Lower lobe of right lung (tissue), 2 donors: Measurements from ENCODE around the gene CRIP1. TPM values are rescaled to one million over a fixed set of nuclear protein-coding genes. Genes with fewer than 3 reads are reported as not detected.

ENCODE experiments used
- ATAC-seq, 2 donors: fragments of 200-7000 bp; cut with Tn5 transposase; one replicate each; pipeline ENCODE4 v1.9.1; 2020 to 2022; ENCODE audit warnings: mild to moderate bottlenecking in 2 of 2, moderate library complexity in 2 of 2
- DNase-seq: peaks from one replicate; pipeline ENCODE4 v3.0.0-alpha.2; 2020
- H3K27ac ChIP-seq: fragments of 200-600 bp; one replicate; pipeline ENCODE4 v1.8.0; 2022
- H3K27me3 ChIP-seq: fragments of 200-600 bp; one replicate; pipeline ENCODE4 v1.8.0; 2022; ENCODE audit warnings: low read depth
- H3K36me3 ChIP-seq: fragments of 200-600 bp; one replicate; pipeline ENCODE4 v1.8.0; 2022; ENCODE audit warnings: mild to moderate bottlenecking
- H3K4me1 ChIP-seq: fragments of 200-600 bp; one replicate; pipeline ENCODE4 v1.8.0; 2022
- H3K4me3 ChIP-seq: fragments of 200-600 bp; one replicate; pipeline ENCODE4 v1.8.0; 2022; ENCODE audit warnings: mild to moderate bottlenecking
- H3K9me3 ChIP-seq: fragments of 200-600 bp; one replicate; pipeline ENCODE4 v1.8.0; 2022
- intact Hi-C: fragments of 100-400 bp; cut with DNase I; formaldehyde crosslinking; loops from one replicate; pipeline ENCODE4 v1.11.0; 2022
- total RNA-seq: library from RNA; stranded (reverse); fragmentation: NEBNext Ultra II Directional; extraction: Animal tissue kit (Norgen Biotek cat#: 25700); gene quantifications from one replicate; pipeline ENCODE4 v1.2.1, GENCODE V29; 2021
- TF ChIP-seq, protein P1 (sequence below): fragments of 200-600 bp; IDR thresholded peaks from one replicate; pipeline ENCODE4 v1.8.0; 2022; ENCODE audit warnings: antibody characterized with exemption, mild to moderate bottlenecking
- donor health status: DM: no; HTN: yes; CAD: no; lungs with severe emphysema.

The CRIP1 gene
- total RNA-seq, 1 donor from 2014 or later: 237 TPM

DNA sequence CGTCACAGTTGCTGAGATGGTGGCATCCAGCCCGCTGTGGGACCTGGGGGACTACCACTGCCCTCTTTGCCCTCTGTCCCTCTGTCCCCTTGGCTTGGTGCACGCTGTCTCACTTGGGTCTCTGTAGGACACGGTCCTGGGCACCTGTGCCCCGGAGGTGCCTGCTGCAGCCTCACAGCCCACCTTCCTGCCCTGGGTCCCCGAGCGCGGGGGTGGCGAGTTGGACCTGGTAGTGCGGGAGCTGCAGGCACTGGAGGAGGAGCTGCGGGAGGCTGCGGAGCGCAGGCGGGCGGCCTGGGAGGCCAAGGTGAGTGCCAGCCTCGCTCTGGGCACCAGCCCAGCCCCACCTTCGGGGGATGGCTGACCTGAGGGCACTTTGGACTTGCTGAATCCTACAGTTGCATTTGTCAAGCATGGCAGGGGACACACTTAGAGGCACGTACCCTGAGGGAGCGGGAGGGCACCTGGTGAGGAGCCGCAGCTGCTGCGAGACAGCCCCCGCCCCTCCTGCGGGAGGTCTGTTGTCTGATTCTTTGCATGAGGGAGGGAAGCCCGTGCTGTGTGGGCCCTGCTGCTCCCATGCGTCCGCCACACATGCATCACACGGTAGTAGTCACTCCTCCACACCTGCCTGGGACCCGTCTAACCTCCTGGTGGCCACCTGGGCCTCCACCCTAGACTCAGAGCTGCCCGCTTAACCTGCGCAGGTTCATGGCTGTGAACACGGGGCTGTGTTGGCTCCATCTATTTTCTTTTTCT lies 11.2 kb downstream of the CRIP1 start:
- DNase-seq: peak; percentile 41
- Histone ChIP-seq H3K27me3 (no peaks in the 10 kb centered on the region), H3K36me3 (peaks cover 14% of the 10 kb centered on the region), H3K4me1 (no peaks in the 10 kb centered on the region), H3K27ac (no peak overlapping the region), H3K9me3 (no peaks in the 10 kb centered on the region), H3K4me3 (no peak overlapping the region)
- TF ChIP-seq, protein P1, sequence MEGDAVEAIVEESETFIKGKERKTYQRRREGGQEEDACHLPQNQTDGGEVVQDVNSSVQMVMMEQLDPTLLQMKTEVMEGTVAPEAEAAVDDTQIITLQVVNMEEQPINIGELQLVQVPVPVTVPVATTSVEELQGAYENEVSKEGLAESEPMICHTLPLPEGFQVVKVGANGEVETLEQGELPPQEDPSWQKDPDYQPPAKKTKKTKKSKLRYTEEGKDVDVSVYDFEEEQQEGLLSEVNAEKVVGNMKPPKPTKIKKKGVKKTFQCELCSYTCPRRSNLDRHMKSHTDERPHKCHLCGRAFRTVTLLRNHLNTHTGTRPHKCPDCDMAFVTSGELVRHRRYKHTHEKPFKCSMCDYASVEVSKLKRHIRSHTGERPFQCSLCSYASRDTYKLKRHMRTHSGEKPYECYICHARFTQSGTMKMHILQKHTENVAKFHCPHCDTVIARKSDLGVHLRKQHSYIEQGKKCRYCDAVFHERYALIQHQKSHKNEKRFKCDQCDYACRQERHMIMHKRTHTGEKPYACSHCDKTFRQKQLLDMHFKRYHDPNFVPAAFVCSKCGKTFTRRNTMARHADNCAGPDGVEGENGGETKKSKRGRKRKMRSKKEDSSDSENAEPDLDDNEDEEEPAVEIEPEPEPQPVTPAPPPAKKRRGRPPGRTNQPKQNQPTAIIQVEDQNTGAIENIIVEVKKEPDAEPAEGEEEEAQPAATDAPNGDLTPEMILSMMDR: no peak
- intact Hi-C loops: no loop called here
- ATAC-seq: no peak

DNA sequence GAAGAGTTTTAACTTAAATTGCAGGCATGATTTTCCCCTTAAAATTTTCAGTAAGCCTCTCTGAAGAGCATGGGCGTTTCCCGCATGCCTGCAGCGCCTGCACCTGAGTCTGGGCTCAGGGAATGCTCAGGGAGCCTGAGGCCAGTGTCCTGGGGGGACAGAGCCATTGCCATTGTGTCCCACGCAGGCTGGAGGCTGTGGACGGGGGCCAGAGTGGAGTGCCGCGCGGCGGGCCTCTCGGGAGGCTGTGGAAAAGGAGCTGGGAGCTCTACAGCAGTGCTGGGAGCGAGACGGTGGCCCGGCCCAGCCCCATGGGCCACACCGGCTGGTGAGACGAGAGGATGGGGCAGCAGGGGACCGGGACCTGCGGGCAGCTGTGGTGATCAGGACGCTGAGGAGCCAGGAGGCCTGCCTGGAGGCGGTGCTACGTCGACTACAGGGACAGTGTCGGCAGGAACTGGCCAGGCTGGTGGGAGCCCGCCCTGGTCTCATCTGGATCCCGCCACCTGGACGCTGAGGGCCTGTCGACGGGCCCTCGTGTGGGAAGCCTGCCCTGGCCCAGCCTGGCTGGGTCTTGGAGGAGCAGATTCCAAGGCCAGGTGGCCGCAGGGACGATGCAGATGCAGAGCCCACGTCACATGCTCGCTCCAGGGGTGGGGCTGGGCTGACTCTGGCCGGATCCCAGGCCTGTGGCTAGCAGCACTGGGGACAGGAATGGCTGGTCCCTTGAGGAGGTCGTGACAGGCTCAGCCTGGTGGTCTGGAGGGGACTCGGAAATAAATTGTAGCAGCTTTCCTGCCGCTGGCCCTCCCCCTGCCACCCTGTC lies 12.0 kb downstream of the CRIP1 start:
- no peaks in the 10 kb centered on the region for H3K4me1 ChIP-seq
- peaks cover 14% of the 10 kb centered on the region for H3K36me3 ChIP-seq
- H3K9me3 ChIP-seq: no peaks in the 10 kb centered on the region
- TF ChIP-seq, protein P1: no peak
- no peaks in the 10 kb centered on the region for H3K27me3 ChIP-seq
- H3K4me3 ChIP-seq: no peak overlapping the region
- no peak for ATAC-seq
- peak; percentile 42 for DNase-seq
- intact Hi-C loops: no loop called here
- H3K27ac ChIP-seq: no peak overlapping the region

GRCh38 chr14:105499256-105500035 lies 12.8 kb downstream of the CRIP1 start:
- intact Hi-C loops: no loop called here
- DNase-seq (no peak), ATAC-seq (no peak)

GRCh38 chr14:105500036-105500725 lies 13.5 kb downstream of the CRIP1 start:
- no peak overlapping the region for H3K4me3 ChIP-seq
- no peaks in the 10 kb centered on the region for H3K27me3 ChIP-seq
- H3K9me3 ChIP-seq: no peaks in the 10 kb centered on the region
- ATAC-seq (no peak), DNase-seq (no peak)
- H3K36me3 ChIP-seq: peaks cover 14% of the 10 kb centered on the region
- H3K4me1 ChIP-seq: no peaks in the 10 kb centered on the region
- no peak overlapping the region for H3K27ac ChIP-seq
- TF ChIP-seq, protein P1: no peak
- intact Hi-C loops: no loop called here

More at GRCh38 chr14:105499256-105500035, 12.8 kb downstream of the CRIP1 start:
- no peak overlapping the region for H3K27ac ChIP-seq
- peaks cover 14% of the 10 kb centered on the region for H3K36me3 ChIP-seq
- H3K4me1 ChIP-seq: no peaks in the 10 kb centered on the region
- H3K27me3 ChIP-seq: no peaks in the 10 kb centered on the region
- no peak overlapping the region for H3K4me3 ChIP-seq
- TF ChIP-seq, protein P1: no peak
- H3K9me3 ChIP-seq: no peaks in the 10 kb centered on the region

- no peak for ATAC-seq
- no peak for DNase-seq
- intact Hi-C loops: no loop called here
- H3K9me3 ChIP-seq: no peaks in the 10 kb centered on the region
- peaks cover 14% of the 10 kb centered on the region for H3K36me3 ChIP-seq
- no peak overlapping the region for H3K27ac ChIP-seq
- no peaks in the 10 kb centered on the region for H3K4me1 ChIP-seq
- H3K27me3 ChIP-seq: no peaks in the 10 kb centered on the region
- TF ChIP-seq, protein P1: no peak
- no peak overlapping the region for H3K4me3 ChIP-seq
These were observed 14.0 kb downstream of the CRIP1 start for GRCh38 chr14:105500726-105501101.
